NCI-H1417 (cell line): ENCODE results near the gene RAB4B.
"Not testable (repeated sequence)": the region's sequence is repeated elsewhere in the genome, so short reads cannot be mapped to it uniquely, and the experiment has no call there.

Source experiments
- DNase-seq, 3 experiments: peaks; one replicate each; lab custom pipeline; 2025; lab: John Stamatoyannopoulos, UW

The RAB4B gene

GRCh38 chr19:40777937-40778705, at the start of gene RAB4B:
RAB4B (plus strand) TSS chr19:40778247; CDS start chr19:40778376, 129 bp downstream.
- peak; percentile 99 to 100 (median 99) for DNase-seq

- not testable (repeated sequence) for DNase-seq
Measured at GRCh38 chr19:40730065-40730464, 48.0 kb upstream of the RAB4B start.

- not testable (repeated sequence) for DNase-seq
Measured at GRCh38 chr19:40732304-40732703, 45.7 kb upstream of the RAB4B start.

- DNase-seq = no peak
Measured at GRCh38 chr19:40733149-40733548, 44.9 kb upstream of the RAB4B start.

GRCh38 chr19:40735013-40735771, 42.9 kb upstream of the RAB4B start:
- no peak for DNase-seq

GRCh38 chr19:40736661-40737060, 41.4 kb upstream of the RAB4B start:
- no peak for DNase-seq

GRCh38 chr19:40737102-40737644, 40.9 kb upstream of the RAB4B start:
- DNase-seq = no peak

- no peak for DNase-seq
Measured at GRCh38 chr19:40739030-40739839, 38.8 kb upstream of the RAB4B start.

GRCh38 chr19:40739871-40740703, 38.0 kb upstream of the RAB4B start:
- DNase-seq = no peak

- no peak for DNase-seq
Measured at GRCh38 chr19:40740747-40741146, 37.3 kb upstream of the RAB4B start.

GRCh38 chr19:40741527-40742390, 36.3 kb upstream of the RAB4B start:
- no peak for DNase-seq

- no peak for DNase-seq
Measured at GRCh38 chr19:40742477-40742876, 35.6 kb upstream of the RAB4B start.

GRCh38 chr19:40742886-40743285, 35.2 kb upstream of the RAB4B start:
- DNase-seq = no peak

GRCh38 chr19:40743926-40744325, 34.1 kb upstream of the RAB4B start:
- no peak for DNase-seq

GRCh38 chr19:40744554-40745401, 33.3 kb upstream of the RAB4B start:
- no peak for DNase-seq

- no peak for DNase-seq
Measured at GRCh38 chr19:40745402-40745780, 32.7 kb upstream of the RAB4B start.

- DNase-seq = no peak
Measured at GRCh38 chr19:40747536-40747935, 30.5 kb upstream of the RAB4B start.

GRCh38 chr19:40750058-40750873, 27.8 kb upstream of the RAB4B start, which contains the start of gene ACTMAP:
ACTMAP (minus strand) TSS chr19:40750477; CDS start chr19:40749803, 674 bp downstream.
- peak; percentile 99 to 100 (median 100) for DNase-seq
